Liver (tissue), 3 donors: ENCODE results near the gene IGSF3.
"Not testable (repeated sequence)": the region's sequence is repeated elsewhere in the genome, so short reads cannot be mapped to it uniquely, and the experiment has no call there.

Experiments used
- CTCF ChIP-seq: fragments of 150-350 bp; IDR thresholded peaks from 2 replicates; pipeline ENCODE4 v1.5.1; 2017; ENCODE audit warnings: improper control_type of control experiment, low read depth, low read length; ENCODE audit not compliant: missing input control
- GABPA ChIP-seq, 2 donors: IDR thresholded peaks in 1 of 2; conservative IDR thresholded peaks in 1 of 2; 2 replicates each; pipeline ENCODE4 v1.6.1; 2016; ENCODE audit warnings: antibody characterized with exemption in 2 of 2, mild to moderate bottlenecking in 1 of 2, moderate library complexity in 1 of 2
- RAD21 ChIP-seq, 2 donors: IDR thresholded peaks; 2 replicates each; pipeline ENCODE4 v1.6.1; 2016; ENCODE audit warnings: antibody characterized with exemption in 2 of 2, mild to moderate bottlenecking in 2 of 2
- RXRA ChIP-seq, 2 donors: IDR thresholded peaks; 2 replicates each; pipeline ENCODE4 v1.6.1; 2017 to 2018; ENCODE audit warnings: antibody characterized with exemption in 2 of 2, mild to moderate bottlenecking in 1 of 2
- SP1 ChIP-seq: IDR thresholded peaks from 2 replicates; pipeline ENCODE4 v1.6.1; 2018; ENCODE audit warnings: antibody characterized with exemption, mild to moderate bottlenecking
- YY1 ChIP-seq: IDR thresholded peaks from 2 replicates; pipeline ENCODE4 v1.6.1; 2016; ENCODE audit warnings: antibody characterized with exemption, mild to moderate bottlenecking
- TF ChIP-seq, protein P1 (sequence below): IDR thresholded peaks from 2 replicates; pipeline ENCODE4 v1.6.1; 2016; ENCODE audit warnings: antibody characterized with exemption, mild to moderate bottlenecking
- TF ChIP-seq, protein P2 (sequence below): IDR thresholded peaks from 2 replicates; pipeline ENCODE4 v1.6.1; 2016; ENCODE audit warnings: antibody characterized with exemption
- donor health status: healthy.
- donor health status: healthy.

- TF ChIP-seq CTCF; GABPA (IDR thresholded peaks at IDR 0.05 in 1 of 2, conservative IDR thresholded peaks at IDR 0.05 in 1 of 2); RXRA (IDR thresholded peaks at IDR 0.05); YY1; RAD21 (IDR thresholded peaks at IDR 0.05); SP1: not testable (repeated sequence)
- TF ChIP-seq, protein P1, sequence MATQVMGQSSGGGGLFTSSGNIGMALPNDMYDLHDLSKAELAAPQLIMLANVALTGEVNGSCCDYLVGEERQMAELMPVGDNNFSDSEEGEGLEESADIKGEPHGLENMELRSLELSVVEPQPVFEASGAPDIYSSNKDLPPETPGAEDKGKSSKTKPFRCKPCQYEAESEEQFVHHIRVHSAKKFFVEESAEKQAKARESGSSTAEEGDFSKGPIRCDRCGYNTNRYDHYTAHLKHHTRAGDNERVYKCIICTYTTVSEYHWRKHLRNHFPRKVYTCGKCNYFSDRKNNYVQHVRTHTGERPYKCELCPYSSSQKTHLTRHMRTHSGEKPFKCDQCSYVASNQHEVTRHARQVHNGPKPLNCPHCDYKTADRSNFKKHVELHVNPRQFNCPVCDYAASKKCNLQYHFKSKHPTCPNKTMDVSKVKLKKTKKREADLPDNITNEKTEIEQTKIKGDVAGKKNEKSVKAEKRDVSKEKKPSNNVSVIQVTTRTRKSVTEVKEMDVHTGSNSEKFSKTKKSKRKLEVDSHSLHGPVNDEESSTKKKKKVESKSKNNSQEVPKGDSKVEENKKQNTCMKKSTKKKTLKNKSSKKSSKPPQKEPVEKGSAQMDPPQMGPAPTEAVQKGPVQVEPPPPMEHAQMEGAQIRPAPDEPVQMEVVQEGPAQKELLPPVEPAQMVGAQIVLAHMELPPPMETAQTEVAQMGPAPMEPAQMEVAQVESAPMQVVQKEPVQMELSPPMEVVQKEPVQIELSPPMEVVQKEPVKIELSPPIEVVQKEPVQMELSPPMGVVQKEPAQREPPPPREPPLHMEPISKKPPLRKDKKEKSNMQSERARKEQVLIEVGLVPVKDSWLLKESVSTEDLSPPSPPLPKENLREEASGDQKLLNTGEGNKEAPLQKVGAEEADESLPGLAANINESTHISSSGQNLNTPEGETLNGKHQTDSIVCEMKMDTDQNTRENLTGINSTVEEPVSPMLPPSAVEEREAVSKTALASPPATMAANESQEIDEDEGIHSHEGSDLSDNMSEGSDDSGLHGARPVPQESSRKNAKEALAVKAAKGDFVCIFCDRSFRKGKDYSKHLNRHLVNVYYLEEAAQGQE = not testable (repeated sequence)
- TF ChIP-seq, protein P2, sequence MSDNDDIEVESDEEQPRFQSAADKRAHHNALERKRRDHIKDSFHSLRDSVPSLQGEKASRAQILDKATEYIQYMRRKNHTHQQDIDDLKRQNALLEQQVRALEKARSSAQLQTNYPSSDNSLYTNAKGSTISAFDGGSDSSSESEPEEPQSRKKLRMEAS = not testable (repeated sequence)
Observed at GRCh38 chr1:116613825-116614224, 53.7 kb downstream of the IGSF3 start.
